Nephron (organoid): ENCODE results near the gene STIP1.
"Not testable (repeated sequence)": the region's sequence is repeated elsewhere in the genome, so short reads cannot be mapped to it uniquely, and the experiment has no call there.

Experiments used
- H3K27ac Mint-ChIP-seq, 3 experiments: 2 replicates each; pipeline ENCODE4 v1.8.0; 2020; ENCODE audit warnings: mixed read lengths in 3 of 3, mild to moderate bottlenecking in 2 of 3, moderate library complexity in 1 of 3
- H3K27me3 Mint-ChIP-seq: 2 replicates; pipeline ENCODE4 v1.8.0; 2021; ENCODE audit warnings: low read depth, mild to moderate bottlenecking, moderate library complexity, mixed read lengths
- H3K36me3 Mint-ChIP-seq: 2 replicates; pipeline ENCODE4 v1.8.0; 2020; ENCODE audit warnings: low read depth, mixed read lengths
- H3K4me1 Mint-ChIP-seq: 2 replicates; pipeline ENCODE4 v1.8.0; 2020; ENCODE audit warnings: mixed read lengths
- H3K4me3 Mint-ChIP-seq, 3 experiments: 2 replicates each; pipeline ENCODE4 v1.8.0; 2020; ENCODE audit warnings: mild to moderate bottlenecking in 3 of 3, mixed read lengths in 3 of 3, moderate library complexity in 2 of 3
- H3K9me3 Mint-ChIP-seq: 2 replicates; pipeline ENCODE4 v1.8.0; 2020; ENCODE audit warnings: mixed read lengths
- CTCF ChIP-seq, 3 experiments: fragments of 200-600 bp; sonication (generic); IDR thresholded peaks; one replicate each; pipeline ENCODE4 v1.5.0; 2021; ENCODE audit warnings: antibody characterized with exemption in 3 of 3; ENCODE audit not compliant: unreplicated experiment in 3 of 3

STIP1 gene

GRCh38 chr11:64153812-64154211 lies 32.2 kb upstream of the STIP1 start:
- H3K27ac Mint-ChIP-seq, result peak overlapping the region in 1 of 3 experiments; percentile 1
- H3K27me3 Mint-ChIP-seq, result peaks cover 5% of the 10 kb centered on the region
- H3K4me3 Mint-ChIP-seq, result no peak overlapping the region
- TF ChIP-seq CTCF (IDR thresholded peaks at IDR 0.05; ENCODE audit: unreplicated experiment in 3 of 3), result no peak
- no peaks in the 10 kb centered on the region for H3K36me3 Mint-ChIP-seq
- H3K4me1 Mint-ChIP-seq, result peaks cover 17% of the 10 kb centered on the region
- H3K9me3 Mint-ChIP-seq, result no peaks in the 10 kb centered on the region

GRCh38 chr11:64156235-64157011 lies 29.5 kb upstream of the STIP1 start:
- no peaks in the 10 kb centered on the region for H3K36me3 Mint-ChIP-seq
- H3K27me3 Mint-ChIP-seq, result peaks cover 4% of the 10 kb centered on the region

GRCh38 chr11:64157631-64158394 lies 28.2 kb upstream of the STIP1 start:
- TF ChIP-seq CTCF (IDR thresholded peaks at IDR 0.05; ENCODE audit: unreplicated experiment in 3 of 3), result no peak
- Mint-ChIP-seq H3K36me3 (no peaks in the 10 kb centered on the region), H3K4me1 (peaks cover 9% of the 10 kb centered on the region), H3K9me3 (no peaks in the 10 kb centered on the region), H3K27me3 (peaks cover 4% of the 10 kb centered on the region), H3K27ac (peak overlapping the region in 1 of 3 experiments; percentile 23), H3K4me3 (no peak overlapping the region)

More at GRCh38 chr11:64156235-64157011, 29.5 kb upstream of the STIP1 start:
- Mint-ChIP-seq H3K4me1 (peaks cover 9% of the 10 kb centered on the region), H3K9me3 (no peaks in the 10 kb centered on the region), H3K27ac (no peak overlapping the region), H3K4me3 (no peak overlapping the region)
- no peak for TF ChIP-seq CTCF (IDR thresholded peaks at IDR 0.05; ENCODE audit: unreplicated experiment in 3 of 3)

GRCh38 chr11:64161037-64161436 lies 24.9 kb upstream of the STIP1 start:
- TF ChIP-seq CTCF (IDR thresholded peaks at IDR 0.05; ENCODE audit: unreplicated experiment in 3 of 3), result no peak
- H3K4me1 Mint-ChIP-seq, result peaks cover 7% of the 10 kb centered on the region
- H3K4me3 Mint-ChIP-seq, result no peak overlapping the region
- H3K36me3 Mint-ChIP-seq, result no peaks in the 10 kb centered on the region
- no peaks in the 10 kb centered on the region for H3K9me3 Mint-ChIP-seq
- no peak overlapping the region for H3K27ac Mint-ChIP-seq
- no peaks in the 10 kb centered on the region for H3K27me3 Mint-ChIP-seq

- not testable (repeated sequence) for H3K36me3 Mint-ChIP-seq, H3K27ac Mint-ChIP-seq, H3K9me3 Mint-ChIP-seq, H3K4me3 Mint-ChIP-seq, H3K27me3 Mint-ChIP-seq
- H3K4me1 Mint-ChIP-seq, result peaks cover 12% of the 10 kb centered on the region
Observed at GRCh38 chr11:64162769-64163168, 23.2 kb upstream of the STIP1 start.

GRCh38 chr11:64163951-64164350 lies 22.0 kb upstream of the STIP1 start:
- Mint-ChIP-seq H3K9me3 (no peaks in the 10 kb centered on the region), H3K4me1 (peaks cover 19% of the 10 kb centered on the region), H3K4me3 (peak overlapping the region; percentile 46 to 90 (median 56)), H3K27me3 (peaks cover 4% of the 10 kb centered on the region), H3K27ac (no peak overlapping the region), H3K36me3 (no peaks in the 10 kb centered on the region)
- TF ChIP-seq CTCF (IDR thresholded peaks at IDR 0.05; ENCODE audit: unreplicated experiment in 3 of 3), result no peak
